ENCODE measurements around the gene PUM2. TPM values are rescaled to one million over a fixed set of nuclear protein-coding genes. Genes with fewer than 3 reads are reported as not detected.

Gene PUM2
- polyA plus RNA-seq, 1 of the 3 experiments (the other 2 are of a cell fraction) = 19.7 TPM

- 84% methylated on average over 7 of the region's 7 CpGs for WGBS (ENCODE audit: low lambda C conversion rate)
- Histone ChIP-seq H3K79me2 (ENCODE audit: insufficient read depth) (peaks cover 60% of the 10 kb centered on the region), H3K9me3 (no peaks in the 10 kb centered on the region), H3K9ac (no peak overlapping the region), H3K4me2 (no peak overlapping the region), H4K20me1 (ENCODE audit: insufficient read depth) (peaks cover 11% of the 10 kb centered on the region), H2AFZ (ENCODE audit: low read depth) (no peak overlapping the region), H3K4me1 (ENCODE audit: control insufficient read depth in 1 of 2, insufficient read depth in 2 of 2, low read depth in 1 of 2, low read length in 1 of 2) (peaks cover 0 to 7% of the 10 kb centered on the region in 2 experiments; a peak in 2 of 4 replicates), H3K4me3 (ENCODE audit: low read depth in 2 of 2, low read length in 1 of 2) (no peak overlapping the region), H3F3A (replicated peaks; ENCODE audit: insufficient read depth) (peaks cover 37% of the 10 kb centered on the region), H3K27me3 (ENCODE audit: insufficient read depth) (no peaks in the 10 kb centered on the region), H3K36me3 (replicated peaks in 1 of 2; ENCODE audit: control insufficient read depth in 1 of 2, insufficient read depth in 2 of 2, low read length in 1 of 2) (peaks cover 83 to 86% of the 10 kb centered on the region in 2 experiments), H3K27ac (ENCODE audit: low read depth in 2 of 2, low read length in 1 of 2) (peak overlapping the region; percentile 37 to 64), H3K9me2 (no peaks in the 10 kb centered on the region)
- DNase-seq = peak; percentile 79
- ChIA-PET CTCF (interaction anchor here (0.6 to 7.5 kb wide), 48 partner anchors 9 to 348 kb away, joined by 3 to 69 read pairs (median 3); partner anchors contain the start of gene SDC1), POLR2A (interaction anchor here (0.8 kb wide), 1 partner anchor 29 kb away, joined by 3 read pairs; no protein-coding TSS in a partner anchor)
- TF ChIP-seq PBX3 (IDR thresholded peaks at IDR 0.05) (no peak), MEF2A (IDR thresholded peaks at IDR 0.05; ENCODE audit: borderline replicate concordance, low read depth) (no peak), RAD21 (IDR thresholded peaks at IDR 0.05; ENCODE audit: low read length) (peak; percentile 74), USF1 (IDR thresholded peaks at IDR 0.05; ENCODE audit: borderline replicate concordance, low read depth) (peak; percentile 66; the same call in 1 of the 2 replicates), FOSL2 (IDR thresholded peaks at IDR 0.05; ENCODE audit: borderline replicate concordance, low read depth) (no peak), TEAD4 (IDR thresholded peaks at IDR 0.05; ENCODE audit: borderline replicate concordance, insufficient read depth) (peak; percentile 68; the same call in 1 of the 2 replicates), RCOR1 (IDR thresholded peaks at IDR 0.05; ENCODE audit: low read length) (peak; percentile 56; the same call in 1 of the 2 replicates), TCF12 (IDR thresholded peaks at IDR 0.05) (peak; percentile 31; the same call in 1 of the 2 replicates), CTCF (IDR thresholded peaks at IDR 0.05) (peak; percentile 89), FOXM1 (IDR thresholded peaks at IDR 0.05; ENCODE audit: low read depth) (no peak), MAX (IDR thresholded peaks at IDR 0.05; ENCODE audit: low read depth) (peak; percentile 74; the same call in 1 of the 2 replicates), SMC3 (IDR thresholded peaks at IDR 0.05; ENCODE audit: low read depth, low read length) (peak; percentile 70), GABPA (IDR thresholded peaks at IDR 0.05; ENCODE audit: low read depth) (no peak), MXI1 (IDR thresholded peaks at IDR 0.05; ENCODE audit: low read depth, low read length) (peak; percentile 90), SIN3A (IDR thresholded peaks at IDR 0.05; ENCODE audit: borderline replicate concordance, low read depth, low read length) (peak; percentile 64; the same call in 1 of the 2 replicates), USF2 (IDR thresholded peaks at IDR 0.05; ENCODE audit: borderline replicate concordance, low read depth, low read length) (0 out of 2 replicates have a peak, but pooled peaks have one; percentile 14), GATA2 (CRISPR knock-in tag; IDR thresholded peaks at IDR 0.05) (no peak)
Observed at GRCh38 chr2:20291106-20291564, 59.5 kb downstream of the PUM2 start.

Measured in SK-N-SH (cell line).